ENCODE measurements around the gene NDOR1. TPM values are rescaled to one million over a fixed set of nuclear protein-coding genes. Genes with fewer than 3 reads are reported as not detected.
A peak's percentile ranks its signal among the peaks of the same experiment; 100 is the strongest.
"Not testable (repeated sequence)": the region's sequence is repeated elsewhere in the genome, so short reads cannot be mapped to it uniquely, and the experiment has no call there.

The NDOR1 gene
- polyA plus RNA-seq, 1 experiment = 7.1 TPM

DNA sequence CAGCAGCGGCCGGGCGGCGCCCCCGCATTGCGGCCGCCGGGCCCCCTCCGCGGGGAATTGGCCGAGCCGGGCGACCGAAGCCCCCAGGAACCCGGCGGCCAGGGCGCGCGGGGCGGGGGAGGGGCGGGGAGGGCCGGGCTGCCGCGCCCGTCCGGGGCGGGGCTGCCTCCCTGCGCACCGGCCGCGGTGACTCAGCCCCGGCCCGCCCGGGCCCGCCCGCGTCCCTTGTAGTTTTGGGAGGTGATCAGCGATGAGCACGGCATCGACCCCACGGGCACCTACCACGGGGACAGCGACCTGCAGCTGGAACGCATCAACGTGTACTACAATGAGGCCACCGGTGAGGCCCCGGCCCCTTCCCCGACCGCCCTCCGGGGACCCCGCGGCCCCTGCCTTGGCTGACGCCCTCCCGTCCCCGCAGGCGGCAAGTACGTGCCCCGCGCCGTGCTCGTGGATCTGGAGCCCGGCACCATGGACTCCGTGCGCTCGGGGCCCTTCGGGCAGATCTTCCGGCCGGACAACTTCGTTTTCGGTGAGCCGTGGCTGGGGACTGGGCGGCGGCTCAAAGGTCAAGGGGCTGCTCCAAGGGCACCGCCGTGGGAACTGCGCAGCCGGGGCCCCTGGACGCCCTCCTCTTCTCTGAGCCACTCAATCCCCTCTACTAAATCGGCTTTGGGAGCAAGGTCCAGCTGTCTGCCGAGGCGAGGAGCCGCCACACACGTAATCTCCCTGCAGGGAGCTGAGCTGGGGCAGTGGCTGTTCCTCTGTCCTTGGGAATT, 36.2 kb downstream of the NDOR1 start:
- peaks cover 11% of the 10 kb centered on the region for H3K36me3 ChIP-seq (ENCODE audit: control insufficient read depth, insufficient read depth, low read length)
- TF ChIP-seq, protein P1, sequence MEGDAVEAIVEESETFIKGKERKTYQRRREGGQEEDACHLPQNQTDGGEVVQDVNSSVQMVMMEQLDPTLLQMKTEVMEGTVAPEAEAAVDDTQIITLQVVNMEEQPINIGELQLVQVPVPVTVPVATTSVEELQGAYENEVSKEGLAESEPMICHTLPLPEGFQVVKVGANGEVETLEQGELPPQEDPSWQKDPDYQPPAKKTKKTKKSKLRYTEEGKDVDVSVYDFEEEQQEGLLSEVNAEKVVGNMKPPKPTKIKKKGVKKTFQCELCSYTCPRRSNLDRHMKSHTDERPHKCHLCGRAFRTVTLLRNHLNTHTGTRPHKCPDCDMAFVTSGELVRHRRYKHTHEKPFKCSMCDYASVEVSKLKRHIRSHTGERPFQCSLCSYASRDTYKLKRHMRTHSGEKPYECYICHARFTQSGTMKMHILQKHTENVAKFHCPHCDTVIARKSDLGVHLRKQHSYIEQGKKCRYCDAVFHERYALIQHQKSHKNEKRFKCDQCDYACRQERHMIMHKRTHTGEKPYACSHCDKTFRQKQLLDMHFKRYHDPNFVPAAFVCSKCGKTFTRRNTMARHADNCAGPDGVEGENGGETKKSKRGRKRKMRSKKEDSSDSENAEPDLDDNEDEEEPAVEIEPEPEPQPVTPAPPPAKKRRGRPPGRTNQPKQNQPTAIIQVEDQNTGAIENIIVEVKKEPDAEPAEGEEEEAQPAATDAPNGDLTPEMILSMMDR (IDR thresholded peaks at IDR 0.05; ENCODE audit: insufficient read depth, low read depth, low read length) = no peak
- ChIA-PET CTCF (interaction anchor here (1.0 to 2.5 kb wide), 7 partner anchors 10 to 195 kb away, joined by 3 to 13 read pairs (median 5); partner anchors contain the start of genes NPDC1, RNF224 and STPG3), POLR2A (interaction anchor here (1.4 kb wide), 1 partner anchor 13 kb away, joined by 4 read pairs; the partner anchor contains the start of gene NELFB)
- peak overlapping the region; percentile 97 for H3K4me3 ChIP-seq (ENCODE audit: low read depth, low read length)
- DNase-seq (ENCODE audit: low read depth) = no peak
- H3K27me3 ChIP-seq (ENCODE audit: control insufficient read depth, insufficient read depth, low read length) = no peaks in the 10 kb centered on the region

DNA sequence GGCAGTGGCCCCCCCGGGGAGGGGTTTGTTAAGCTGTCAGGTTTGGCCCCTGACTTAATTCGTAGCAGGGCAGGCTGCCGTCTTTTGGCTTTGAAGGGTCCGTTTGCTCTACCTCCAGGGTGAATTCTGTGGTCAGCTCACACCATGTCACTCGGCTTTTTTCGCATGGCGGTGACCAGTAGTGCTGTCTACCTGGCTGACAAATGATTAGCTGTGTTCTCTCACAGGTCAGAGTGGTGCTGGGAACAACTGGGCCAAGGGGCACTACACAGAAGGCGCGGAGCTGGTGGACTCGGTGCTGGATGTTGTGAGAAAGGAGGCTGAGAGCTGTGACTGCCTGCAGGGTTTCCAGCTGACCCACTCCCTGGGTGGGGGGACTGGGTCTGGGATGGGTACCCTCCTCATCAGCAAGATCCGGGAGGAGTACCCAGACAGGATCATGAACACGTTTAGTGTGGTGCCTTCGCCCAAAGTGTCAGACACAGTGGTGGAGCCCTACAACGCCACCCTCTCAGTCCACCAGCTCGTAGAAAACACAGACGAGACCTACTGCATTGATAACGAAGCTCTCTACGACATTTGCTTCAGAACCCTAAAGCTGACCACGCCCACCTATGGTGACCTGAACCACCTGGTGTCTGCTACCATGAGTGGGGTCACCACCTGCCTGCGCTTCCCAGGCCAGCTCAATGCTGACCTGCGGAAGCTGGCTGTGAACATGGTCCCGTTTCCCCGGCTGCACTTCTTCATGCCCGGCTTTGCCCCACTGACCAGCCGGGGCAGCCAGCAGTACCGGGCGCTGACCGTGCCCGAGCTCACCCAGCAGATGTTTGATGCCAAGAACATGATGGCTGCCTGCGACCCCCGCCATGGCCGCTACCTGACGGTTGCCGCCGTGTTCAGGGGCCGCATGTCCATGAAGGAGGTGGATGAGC, 37.0 kb downstream of the NDOR1 start:
- no peaks in the 10 kb centered on the region for H3K27me3 ChIP-seq (ENCODE audit: control insufficient read depth, insufficient read depth, low read length)
- DNase-seq (ENCODE audit: low read depth) = no peak

DNA sequence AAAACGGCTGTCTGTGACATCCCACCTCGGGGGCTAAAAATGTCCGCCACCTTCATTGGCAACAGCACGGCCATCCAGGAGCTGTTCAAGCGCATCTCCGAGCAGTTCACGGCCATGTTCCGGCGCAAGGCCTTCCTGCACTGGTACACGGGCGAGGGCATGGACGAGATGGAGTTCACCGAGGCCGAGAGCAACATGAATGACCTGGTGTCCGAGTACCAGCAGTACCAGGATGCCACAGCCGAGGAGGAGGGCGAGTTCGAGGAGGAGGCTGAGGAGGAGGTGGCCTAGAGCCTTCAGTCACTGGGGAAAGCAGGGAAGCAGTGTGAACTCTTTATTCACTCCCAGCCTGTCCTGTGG, 37.7 kb downstream of the NDOR1 start:
- H3K27me3 ChIP-seq (ENCODE audit: control insufficient read depth, insufficient read depth, low read length); H3K4me3 ChIP-seq (ENCODE audit: low read depth, low read length); DNase-seq (ENCODE audit: low read depth): not testable (repeated sequence)
- ChIA-PET POLR2A (interaction anchor here (1.4 kb wide), 1 partner anchor 11 kb away, joined by 4 read pairs; the partner anchor contains the start of gene NELFB), CTCF (interaction anchor here (1.0 to 1.7 kb wide), 5 partner anchors 8 to 300 kb away, joined by 3 to 5 read pairs (median 3); partner anchors contain the start of genes NELFB, RNF224 and STPG3)
- peaks cover 11% of the 10 kb centered on the region for H3K36me3 ChIP-seq (ENCODE audit: control insufficient read depth, insufficient read depth, low read length)

More for the DNA sequence above, 37.0 kb downstream of the NDOR1 start:
- TF ChIP-seq, protein P1 (IDR thresholded peaks at IDR 0.05; ENCODE audit: insufficient read depth, low read depth, low read length) = no peak
- Histone ChIP-seq H3K36me3 (ENCODE audit: control insufficient read depth, insufficient read depth, low read length) (peaks cover 11% of the 10 kb centered on the region), H3K4me3 (ENCODE audit: low read depth, low read length) (peak overlapping the region; percentile 97)
- ChIA-PET POLR2A (interaction anchor here (1.4 kb wide), 1 partner anchor 12 kb away, joined by 4 read pairs; the partner anchor contains the start of gene NELFB), CTCF (interaction anchor here (1.0 to 1.7 kb wide), 6 partner anchors 9 to 300 kb away, joined by 3 to 6 read pairs (median 4); partner anchors contain the start of genes NELFB, RNF224 and STPG3)

DNA sequence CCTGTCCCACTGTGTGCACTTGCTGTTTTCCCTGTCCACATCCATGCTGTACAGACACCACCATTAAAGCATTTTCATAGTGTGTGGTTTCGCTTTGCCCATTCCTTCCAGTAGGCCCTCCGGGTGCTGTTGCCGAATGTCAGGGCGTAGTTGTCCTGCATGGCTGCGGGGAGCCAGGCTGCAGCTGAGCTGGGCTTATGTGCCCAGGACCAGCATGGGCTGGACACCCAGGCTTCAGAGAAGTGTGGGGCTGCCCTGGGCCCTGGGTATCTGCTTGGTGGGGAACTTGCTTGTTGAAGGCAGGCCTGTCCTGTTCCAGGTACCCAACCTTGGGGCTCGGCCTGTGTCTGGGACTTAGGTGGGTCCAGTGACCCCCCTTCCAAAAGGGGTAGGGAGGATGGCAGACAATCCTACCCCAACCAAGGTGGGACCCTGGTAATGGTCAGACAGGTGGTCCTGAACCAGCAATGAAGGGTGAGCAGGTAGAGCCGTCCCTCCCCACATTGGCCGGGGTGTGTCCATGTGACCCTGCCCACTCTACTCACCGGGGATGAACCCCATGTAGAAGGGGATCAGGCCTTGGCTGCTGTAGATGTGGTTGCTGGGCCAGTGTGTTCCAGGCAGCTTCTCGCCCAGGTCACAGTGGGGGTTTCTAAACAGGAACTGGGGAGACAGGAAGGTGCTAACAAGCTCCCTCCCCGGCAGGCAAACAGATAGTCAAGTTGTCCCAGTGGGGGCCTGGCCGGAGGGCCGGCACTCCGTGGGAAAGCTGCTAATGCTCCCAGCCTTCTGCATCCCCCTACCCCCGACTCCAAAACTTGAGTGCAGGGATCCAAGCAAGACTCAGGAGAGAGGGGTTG, 38.4 kb downstream of the NDOR1 start:
- ChIA-PET POLR2A (interaction anchor here (0.9 kb wide), 1 partner anchor 11 kb away, joined by 3 read pairs; the partner anchor contains the start of gene NELFB), CTCF (interaction anchor here (1.3 to 2.5 kb wide), 5 partner anchors 7 to 180 kb away, joined by 3 to 10 read pairs (median 5); partner anchors contain the start of genes RNF224 and STPG3)
- TF ChIP-seq, protein P1 (IDR thresholded peaks at IDR 0.05; ENCODE audit: insufficient read depth, low read depth, low read length) = 0 out of 2 replicates have a peak, but pooled peaks have one; percentile 7
- DNase-seq (ENCODE audit: low read depth) = no peak
- H3K4me3 ChIP-seq (ENCODE audit: low read depth, low read length) = no peak overlapping the region
- no peaks in the 10 kb centered on the region for H3K27me3 ChIP-seq (ENCODE audit: control insufficient read depth, insufficient read depth, low read length)
- H3K36me3 ChIP-seq (ENCODE audit: control insufficient read depth, insufficient read depth, low read length) = peaks cover 11% of the 10 kb centered on the region
